Measurements from ENCODE around the gene FOXJ1.

Gene FOXJ1

DNA sequence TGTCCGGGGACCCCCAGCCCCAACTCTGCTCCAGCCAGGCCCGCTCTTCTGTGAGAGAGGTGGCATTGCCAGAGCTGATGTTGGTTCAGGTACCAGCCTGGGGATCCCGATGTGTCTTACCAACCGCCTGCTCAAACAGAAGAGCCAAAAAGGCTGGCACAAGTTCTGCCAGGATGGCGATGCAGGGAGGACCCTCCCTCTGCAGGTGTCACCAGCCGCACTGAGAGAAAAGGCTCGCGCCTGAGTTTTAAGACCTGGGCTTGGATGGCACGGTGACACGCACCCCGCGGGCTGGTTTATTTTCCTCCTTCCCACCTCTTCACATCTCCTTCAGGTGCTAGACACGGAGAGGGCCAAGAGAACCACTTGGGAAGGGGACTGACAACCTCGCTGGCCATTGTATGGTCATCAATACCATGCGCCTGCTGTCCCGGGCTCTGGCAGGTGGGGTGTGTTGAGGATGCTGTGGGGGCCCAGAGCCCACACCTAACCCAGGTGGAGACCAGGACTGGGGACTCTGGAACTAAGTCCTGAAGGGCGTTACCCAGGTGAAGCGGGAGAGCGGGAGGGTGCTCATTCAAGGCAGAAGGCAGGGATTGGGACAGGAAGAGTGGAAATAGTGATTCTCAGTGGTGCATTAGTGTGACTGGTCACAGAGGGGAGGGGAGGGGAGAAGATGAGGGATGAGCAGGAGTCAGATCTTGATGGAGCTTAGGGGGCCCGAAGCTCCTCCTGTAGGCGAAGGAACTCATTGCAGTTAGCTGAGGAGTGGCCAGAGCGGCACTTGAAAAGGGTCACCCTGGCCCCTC lies 16.3 kb downstream of the FOXJ1 start:
- peak; percentile 68 for DNase-seq (ENCODE audit: low read depth, low spot score)

DNA sequence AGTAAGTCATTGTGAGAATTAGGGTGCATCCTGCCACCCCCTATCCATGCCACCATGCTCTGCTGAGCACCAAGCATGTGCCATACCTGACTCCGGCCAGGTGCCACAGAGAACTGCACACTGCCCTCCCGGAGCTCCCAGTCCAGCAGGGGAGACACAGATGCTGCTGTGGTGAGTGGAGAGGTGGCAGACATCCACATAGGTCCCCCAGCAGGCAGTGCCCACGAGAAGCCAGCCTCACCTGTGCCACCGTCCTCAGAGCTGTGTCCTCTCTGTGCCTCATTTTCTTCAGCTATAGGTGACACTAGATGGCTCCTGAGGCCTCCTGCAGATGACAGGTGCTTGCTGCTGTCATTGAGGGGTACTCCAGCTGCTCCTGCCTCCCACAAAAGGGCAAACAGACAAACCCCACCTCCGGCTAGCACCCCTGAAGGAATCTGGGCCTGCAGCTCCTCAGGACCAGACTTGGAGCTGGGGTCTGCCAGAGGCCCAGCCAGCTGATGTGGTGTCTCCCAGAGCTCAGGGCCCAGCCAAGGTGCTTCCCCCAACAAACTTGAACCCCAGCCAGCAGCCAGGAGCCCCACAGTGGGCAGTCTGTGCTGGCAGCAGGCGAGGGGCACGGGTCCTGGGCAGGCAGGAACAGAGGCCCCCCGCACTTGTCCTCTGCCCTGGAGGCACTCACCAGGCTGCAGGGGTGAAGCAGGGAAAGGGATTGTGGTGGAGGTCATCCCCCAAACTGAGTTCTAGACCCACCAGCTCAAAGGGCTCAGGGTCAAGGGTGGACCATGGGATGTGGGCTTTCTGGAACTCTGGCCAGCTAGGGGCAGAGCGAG lies 17.1 kb downstream of the FOXJ1 start:
- no peak for DNase-seq (ENCODE audit: low read depth, low spot score)

DNA sequence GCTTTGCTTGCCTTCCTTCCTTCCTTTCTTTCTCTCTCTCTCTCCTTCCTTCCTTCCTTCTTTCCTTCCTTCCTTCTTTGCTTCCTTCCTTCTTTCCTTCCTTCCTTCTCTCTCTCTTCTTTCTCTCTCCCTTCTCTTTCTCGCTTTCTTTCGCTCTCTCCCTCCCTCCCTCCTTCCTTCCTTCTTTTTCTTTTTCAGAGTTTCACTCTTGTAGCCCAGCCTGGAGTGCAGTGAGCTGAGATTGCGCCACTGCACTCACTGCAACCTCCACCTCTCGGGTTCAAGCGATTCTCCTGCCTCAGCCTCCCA lies 17.9 kb downstream of the FOXJ1 start:
- no peak for DNase-seq (ENCODE audit: low read depth, low spot score)

DNA sequence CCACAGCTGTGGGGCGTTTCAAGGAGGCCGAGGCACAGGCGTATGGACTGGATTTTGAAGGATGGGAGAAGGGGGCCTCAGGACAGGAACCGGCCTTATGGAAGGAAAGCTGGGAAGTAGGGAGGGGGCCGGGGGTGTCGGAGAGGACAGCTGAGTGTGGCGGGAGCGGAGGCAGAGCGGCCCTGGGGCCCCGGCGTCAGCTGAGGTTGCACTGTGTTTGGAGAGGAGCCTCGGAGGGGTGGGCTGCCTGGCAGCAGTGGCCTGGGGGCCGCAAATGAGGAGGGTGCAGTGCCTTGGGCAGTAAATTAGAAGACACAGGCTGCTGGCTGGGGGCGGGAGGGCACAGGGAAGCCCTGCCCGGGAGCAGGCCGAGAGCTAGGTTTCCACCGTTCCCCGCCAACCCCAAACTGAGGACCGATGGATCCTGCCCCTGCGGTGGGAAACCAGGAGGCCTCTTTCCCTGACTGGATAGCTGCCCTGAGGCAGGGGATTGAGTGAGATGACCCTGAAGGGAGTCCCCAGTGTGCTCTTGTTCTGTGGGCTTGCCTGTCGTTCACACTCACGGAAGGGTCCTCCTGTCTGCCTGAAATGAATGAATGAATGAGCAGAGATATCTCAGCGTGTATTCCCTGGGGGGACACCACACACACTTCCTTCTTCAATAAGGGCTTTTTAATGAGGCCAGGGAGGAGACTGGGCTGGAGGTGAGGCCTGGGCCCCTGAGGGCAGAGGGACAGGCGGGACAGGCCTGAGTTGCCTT lies 18.4 kb downstream of the FOXJ1 start:
- DNase-seq (ENCODE audit: low read depth, low spot score) = peak; percentile 67

DNA sequence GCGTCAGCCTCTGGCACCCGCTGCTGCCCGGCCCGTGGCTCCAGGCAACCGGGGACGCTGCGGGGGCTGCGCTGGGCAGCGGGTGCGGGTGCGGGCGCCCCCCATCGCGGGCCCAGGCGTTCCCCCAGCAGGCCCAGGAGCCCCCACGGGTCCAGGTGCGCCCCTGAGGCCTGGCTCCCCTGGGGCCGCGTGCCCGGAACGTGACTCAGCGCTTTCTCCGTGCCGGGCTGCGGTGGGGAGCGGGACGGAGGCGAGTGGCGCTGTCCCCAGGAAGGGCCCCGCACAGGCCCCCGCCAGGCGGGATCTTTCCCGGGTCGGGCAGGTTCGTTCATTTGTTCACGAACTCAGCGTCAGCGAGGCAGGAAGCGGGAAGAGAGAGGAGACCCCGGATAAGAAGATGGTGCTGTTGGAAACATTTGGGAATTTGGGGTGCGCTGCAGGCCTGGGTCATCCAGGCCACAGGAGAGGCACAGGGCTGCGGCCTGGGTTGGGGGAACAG lies 19.1 kb downstream of the FOXJ1 start:
- peak; percentile 53 for DNase-seq (ENCODE audit: low read depth, low spot score)

DNA sequence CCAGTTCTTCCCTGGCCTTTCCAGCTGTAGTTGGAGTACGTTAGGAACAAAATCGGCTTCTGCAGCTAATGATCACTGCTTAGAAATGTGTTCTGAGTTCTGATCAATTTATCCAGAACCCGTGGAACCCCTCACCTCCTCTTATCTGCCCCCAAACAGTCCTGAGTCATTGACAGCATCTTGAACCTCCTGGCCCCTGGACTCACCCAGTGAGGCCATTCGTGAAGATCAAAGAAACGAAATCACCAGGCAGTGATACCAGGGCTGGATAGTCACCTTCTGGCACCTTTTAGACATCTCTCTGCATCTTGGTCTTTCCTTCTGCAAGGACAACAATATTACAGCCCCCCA lies 20.4 kb downstream of the FOXJ1 start:
- peak; percentile 23 for DNase-seq (ENCODE audit: low read depth, low spot score)

DNA sequence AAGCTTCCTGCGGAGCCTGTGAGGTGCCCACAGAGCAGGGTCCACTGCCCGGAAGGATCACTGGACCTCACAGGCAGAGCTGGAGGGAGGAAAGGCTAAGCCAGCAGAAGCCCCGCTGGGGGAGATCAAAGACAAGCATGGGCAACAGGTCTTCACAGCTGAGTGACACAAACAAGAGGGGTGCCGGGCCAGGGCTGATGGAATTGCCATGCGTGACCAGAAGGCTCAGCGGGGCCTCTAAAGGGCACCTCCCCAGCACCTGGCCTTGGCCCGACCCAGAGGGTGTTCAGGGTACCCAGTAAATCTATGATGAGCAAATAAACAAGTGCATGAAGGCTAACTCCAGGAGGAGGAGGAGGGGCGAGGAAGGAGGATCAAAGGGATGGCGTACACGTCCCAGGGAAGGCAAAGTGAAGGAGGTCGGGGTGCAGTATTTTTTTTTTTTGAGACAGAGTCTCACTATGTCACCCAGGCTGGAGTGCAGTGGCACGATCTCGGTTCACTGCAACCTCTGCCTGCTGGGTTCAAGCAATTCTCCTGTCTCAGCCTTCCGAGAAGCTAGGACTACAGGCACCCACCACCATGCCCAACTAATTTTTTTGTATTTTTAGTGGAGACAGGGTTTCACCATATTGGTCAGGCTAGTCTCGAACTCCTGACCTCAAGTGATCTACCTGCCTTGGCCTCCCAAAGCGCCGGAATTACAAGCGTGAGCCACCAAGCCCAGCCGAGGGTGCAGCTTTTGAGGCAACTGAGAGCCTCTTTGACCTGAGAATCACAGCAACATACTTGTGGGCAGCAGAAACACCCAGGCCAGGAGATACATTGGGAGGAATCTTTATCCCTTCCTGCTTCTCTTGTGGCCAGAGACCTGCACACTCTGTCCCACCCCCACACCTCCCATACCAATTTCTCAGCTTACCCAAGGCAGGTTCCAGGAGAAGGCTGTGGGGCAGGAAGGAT lies 21.4 kb downstream of the FOXJ1 start:
- peak; percentile 30 for DNase-seq (ENCODE audit: low read depth, low spot score)

DNA sequence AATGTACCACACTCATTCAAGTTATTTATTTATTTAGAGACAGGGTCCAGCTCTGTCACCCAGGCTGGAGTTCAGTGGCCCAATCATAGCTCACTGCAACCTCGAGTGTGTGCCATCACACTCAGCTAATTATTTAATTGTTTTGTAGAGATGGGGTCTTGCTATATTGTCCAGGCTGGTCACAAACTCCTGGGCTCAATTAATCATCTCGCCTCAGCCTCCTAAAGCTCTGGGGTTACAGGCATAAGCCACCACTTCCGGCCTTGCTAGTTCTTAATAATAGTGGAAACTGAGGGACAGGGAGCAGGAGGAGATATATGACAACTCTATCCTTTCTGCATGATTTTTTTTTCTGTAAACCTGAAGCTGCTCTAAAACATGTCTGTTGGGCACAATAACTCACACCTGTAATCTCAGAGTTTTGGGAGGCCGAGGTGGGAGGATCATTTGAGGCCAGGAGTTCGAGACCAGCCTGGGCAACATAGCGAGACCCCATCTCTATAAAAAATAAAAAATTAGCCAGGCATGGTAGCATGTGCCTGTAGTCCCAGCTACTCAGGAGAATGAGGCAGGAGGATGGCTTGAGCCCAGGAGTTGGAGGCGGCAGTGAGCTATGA lies 25.8 kb downstream of the FOXJ1 start:
- no peak for DNase-seq (ENCODE audit: low read depth, low spot score)

DNA sequence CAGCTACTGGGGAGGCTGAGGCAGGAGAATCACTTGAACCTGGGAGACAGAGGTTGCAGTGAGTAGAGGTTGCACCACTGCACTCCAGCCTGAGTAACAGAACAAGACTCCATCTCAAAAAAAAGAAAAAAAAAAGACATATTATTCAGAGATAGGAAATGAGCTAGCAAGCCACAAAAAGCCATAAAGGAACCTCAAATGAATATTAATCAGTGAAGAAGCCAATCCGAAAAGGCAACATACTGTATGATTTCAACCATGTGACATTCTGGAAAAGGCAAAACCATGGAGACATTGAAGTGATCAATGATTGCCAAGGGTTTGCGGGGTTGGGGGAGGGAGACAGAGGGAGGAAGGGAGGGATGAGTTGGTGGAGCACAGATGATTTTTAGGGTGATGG lies 29.1 kb downstream of the FOXJ1 start:
- DNase-seq (ENCODE audit: low read depth, low spot score) = no peak

DNA sequence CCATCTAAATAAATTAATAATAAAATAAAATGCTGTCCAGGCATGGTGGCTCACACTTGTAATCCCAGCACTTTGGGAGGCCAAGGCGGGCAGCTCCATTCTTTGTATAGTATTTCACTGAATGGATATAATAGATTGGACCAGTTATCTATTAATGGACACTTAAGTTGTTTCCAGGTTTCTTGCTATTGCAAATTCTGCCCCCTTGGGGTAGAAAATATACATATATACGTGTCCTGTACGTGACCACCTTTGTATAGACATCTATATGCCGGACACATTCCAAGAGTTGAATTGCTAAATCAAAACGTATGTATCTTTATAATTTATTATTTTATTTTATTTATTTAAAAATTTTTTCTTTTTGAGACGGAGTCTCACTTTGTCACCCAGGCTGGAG lies 33.5 kb downstream of the FOXJ1 start:
- DNase-seq (ENCODE audit: low read depth, low spot score) = no peak

DNA sequence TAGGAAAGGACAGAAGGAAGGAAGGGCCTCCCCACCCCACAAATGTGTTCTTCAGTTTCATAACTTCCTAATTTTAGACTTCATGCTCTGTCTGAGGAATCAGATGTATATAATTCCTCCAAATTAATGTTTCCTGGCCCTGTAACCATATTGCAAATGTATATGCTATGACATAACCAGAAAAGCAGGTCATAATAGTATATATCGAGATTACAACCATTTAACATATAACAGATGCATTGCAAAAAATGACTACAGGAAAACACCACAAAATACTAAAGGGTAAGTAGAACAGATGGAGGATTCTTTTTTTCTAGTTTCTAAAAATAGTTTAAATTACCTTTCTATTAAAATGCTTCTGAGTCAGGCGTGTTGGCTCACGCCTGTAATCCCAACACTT lies 34.3 kb downstream of the FOXJ1 start:
- no peak for DNase-seq (ENCODE audit: low read depth, low spot score)

DNA sequence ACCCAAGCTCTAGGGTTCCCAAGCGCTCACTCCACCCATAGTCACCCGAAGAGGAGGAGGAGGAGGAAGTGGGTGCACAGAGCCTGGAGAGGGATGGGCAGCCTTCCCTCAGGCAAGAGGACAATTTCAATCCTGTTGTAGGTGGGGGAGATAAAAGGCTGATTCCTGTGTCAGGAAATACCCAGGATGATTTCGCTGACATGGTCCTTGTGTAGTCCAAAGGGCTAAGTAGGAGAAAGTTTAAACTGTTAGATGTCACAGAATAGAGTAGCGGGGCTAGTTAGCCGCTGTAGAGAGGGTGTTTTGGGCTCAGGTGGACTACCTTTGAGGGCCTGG lies 36.2 kb downstream of the FOXJ1 start:
- no peak for DNase-seq (ENCODE audit: low read depth, low spot score)

DNA sequence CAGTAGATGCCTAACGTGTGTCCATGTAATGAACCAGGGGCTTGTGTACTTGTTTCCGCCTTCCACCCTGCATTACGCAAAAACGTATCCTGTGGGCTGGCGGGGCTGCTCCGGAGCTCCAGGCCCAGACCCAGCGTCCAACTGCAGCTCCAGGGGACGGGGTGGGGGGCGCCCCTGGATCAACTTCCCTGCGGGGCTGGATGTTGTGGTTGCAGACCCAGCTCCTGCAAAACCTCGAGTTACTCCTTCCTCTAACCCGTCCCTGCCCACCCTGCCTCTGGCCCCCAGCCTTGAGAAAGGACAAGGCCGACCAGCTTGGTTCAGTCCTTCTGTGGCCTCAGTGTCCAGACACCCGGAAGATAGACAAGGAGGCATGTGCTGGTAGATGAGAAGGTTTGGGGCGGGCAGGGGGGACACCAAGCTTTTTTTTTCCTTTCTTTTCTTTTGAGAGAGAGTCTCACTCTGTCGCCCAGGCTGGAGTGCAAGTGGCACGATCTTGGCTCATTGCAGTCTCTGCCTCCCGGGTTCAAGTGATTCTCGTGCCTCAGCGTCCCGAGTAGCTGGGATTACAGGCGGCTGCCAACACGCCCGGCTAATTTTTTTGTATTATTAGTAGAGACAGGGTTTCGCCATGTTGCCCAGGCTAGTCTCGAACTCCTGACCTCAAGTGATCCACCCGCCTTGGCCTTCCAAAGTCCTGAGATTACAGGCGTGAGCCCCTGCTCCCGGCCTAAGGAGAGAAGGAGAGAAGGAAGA lies 36.7 kb downstream of the FOXJ1 start:
- no peak for DNase-seq (ENCODE audit: low read depth, low spot score)

DNA sequence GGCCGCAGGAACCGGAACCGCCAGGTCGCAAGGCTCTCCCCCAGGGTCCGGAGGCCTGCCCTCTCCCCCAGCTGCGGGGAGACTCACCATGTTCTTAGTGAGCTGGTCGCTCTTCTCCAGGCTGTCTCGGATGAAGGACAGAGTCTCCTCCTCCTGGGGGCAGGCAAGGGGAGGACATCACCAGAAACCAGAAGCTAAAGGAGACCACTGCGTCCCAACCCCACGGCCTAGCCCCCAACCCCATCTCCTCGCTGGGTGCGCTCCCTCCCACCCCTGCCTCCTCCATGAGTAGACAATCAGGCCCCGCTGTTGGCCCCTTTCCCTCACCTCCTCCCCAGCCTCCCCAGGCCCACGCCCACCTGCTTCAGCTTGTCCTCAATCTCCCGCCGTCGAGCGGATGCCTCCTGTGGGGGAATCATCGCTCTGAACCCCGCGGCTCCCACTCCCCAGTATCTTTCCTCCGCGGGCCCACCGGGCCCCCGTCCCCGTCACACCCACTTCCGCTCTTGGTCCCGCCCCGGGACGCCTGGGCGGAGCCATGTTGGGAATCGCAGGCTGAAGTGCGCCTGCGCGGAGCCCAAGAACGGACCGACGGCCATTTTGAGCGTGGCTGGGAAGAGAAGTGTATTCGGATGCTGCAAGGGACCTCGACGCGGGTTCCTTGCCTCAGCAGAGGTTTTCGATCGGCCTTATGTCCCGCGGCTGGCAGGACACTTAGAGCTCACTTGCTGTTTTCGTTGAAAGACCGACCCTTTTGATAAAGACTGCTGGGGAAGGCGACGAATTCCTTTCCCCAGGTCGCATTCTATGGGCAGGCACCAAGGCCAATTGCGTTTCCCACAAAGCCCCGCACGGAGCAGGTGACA lies 37.5 kb downstream of the FOXJ1 start, which contains the start of gene EXOC7:
Gene EXOC7, minus strand, starts transcription at position 514 of the 866 bp plus-strand sequence. Its CDS starts 95 bp downstream, at position 419.
- peak; percentile 94 for DNase-seq (ENCODE audit: low read depth, low spot score)

DNA sequence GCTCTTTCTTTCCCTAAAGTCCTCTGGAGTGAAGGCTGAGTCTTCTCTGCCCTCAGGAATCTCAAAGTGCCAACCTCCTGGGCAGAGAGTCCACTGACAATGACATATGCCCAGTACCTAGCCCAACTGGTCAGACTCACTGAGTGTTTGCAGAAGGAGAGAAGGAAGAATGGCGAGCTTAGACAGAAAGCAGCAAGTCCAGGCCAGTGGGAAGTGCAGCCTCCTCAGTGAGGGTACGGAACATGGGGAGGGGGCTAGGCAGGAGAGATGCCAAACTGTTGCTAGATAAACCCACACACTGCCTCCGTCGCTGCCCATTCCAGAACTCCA lies 38.1 kb downstream of the FOXJ1 start:
- no peak for DNase-seq (ENCODE audit: low read depth, low spot score)

DNA sequence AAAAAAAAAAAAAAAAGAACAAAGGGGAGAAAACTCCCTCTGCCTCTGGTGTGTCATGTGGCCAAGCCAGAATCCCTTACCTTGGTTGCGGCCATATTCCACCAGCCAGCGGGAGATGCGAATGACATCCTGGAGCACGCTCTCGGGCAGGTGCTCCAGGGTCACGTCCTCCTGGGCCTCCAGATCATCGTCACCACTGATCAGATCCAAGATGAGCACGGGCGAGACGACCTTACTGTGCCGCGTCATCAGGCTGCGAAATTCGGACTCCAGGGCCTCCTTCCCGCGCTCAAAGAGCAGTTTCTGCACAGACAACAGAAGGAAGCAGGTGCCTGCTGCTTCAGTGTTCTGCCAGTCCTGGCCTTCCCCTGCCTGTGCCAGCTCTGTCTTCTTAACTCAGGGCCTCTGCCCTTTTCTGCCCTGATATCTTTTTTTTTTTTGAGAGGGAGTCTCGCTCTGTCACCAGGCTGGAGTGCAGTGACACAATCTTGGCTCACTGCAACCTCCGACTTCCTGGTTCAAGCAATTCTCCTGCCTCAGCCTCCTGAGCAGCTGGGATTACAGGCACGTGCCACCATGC lies 43.2 kb downstream of the FOXJ1 start:
- DNase-seq (ENCODE audit: low read depth, low spot score) = no peak

DNA sequence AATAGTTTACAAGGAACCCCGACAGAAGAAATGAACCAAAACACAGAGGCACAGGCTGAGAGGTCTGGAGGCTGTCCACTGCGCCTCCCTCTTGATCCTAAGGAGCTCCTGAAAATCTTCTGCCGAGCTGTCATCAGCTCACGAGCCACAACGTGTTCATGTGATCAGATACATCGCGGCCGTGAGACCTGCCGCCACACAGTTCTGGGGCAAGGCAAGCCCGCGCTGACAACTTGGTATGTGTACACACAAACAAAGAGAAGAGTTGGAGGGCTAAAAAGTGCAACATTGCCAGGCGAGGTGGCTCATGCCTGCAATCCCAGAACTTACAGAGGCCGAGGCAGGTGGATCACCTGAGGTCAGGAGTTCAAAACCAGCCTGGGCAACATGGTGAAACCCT lies 45.1 kb downstream of the FOXJ1 start:
- no peak for DNase-seq (ENCODE audit: low read depth, low spot score)

DNA sequence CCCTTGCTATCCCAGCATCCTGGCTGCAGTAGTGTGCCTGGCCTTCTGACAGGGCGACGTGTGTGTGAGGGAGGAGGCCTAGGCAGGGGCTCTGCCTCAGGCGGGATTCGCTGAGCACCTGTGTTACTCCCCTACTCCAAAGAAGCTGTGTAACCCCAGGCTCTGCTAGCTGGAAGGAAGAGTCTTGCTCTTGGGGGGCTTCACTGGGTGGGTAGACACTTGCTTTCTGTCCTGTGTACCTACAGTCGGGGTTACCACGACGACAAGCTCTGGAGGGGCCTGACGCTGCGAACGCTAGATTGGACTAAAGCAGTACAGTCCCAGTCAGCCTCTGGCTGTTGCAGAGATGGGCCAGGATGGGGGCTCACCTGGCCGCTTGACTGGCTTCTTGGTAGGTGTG lies 47.0 kb downstream of the FOXJ1 start:
- no peak for DNase-seq (ENCODE audit: low read depth, low spot score)
